ENCODE measurements around the gene TTLL5. TPM values are rescaled to one million over a fixed set of nuclear protein-coding genes. Genes with fewer than 3 reads are reported as not detected.

Gene TTLL5
- total RNA-seq, 3 donors from 2014 or later (not counting 1 experiment from before 2014, with no cell fraction given), result 27.1 to 34.3 (median 32.5) TPM

DNA sequence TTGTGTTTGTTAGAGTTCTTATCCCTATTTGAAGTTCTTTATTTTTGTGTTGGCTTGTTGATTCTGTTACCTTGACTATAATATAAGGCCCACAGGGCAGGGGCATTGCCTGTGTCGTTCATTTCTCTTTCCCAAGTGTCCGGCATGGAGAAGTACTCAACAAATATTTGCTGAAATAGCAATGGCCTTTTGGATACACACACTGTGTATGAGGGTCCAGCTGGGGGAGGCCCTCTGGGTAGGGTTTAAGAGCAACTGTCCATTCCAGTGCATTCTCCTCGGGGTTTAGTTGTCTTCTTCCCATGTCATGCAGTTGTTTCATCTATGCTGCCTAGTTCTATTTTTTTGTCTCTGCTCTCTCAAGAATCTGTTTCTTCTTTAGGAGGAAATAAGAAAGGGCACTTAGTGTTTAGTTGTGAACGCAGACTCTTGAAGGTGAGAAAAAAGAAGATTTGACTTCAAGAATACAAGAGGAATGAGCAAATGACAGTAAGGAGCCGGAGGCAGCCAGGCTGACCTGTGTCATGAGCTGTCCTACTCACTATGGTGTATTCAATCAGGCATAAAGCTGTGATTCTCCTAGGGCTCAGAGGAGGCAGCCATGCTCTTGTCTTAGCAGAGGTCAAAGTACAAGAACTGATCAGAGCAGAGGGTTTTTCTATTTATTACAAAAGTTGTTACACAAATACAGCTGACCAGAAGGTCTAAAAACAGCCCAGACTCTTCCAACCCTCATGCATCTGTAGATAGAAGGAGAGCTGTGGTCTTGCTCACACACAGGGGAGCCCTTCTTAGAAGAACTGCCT, 10.6 kb upstream of the TTLL5 start:
- intact Hi-C loops (cut with micrococcal nuclease), result no loop called here
- Mint-ChIP-seq H3K27me3 (ENCODE audit: low read depth in 2 of 2) (no peaks in the 10 kb centered on the region), H3K4me1 (no peaks in the 10 kb centered on the region), H3K9me3 (no peaks in the 10 kb centered on the region), H3K36me3 (peaks cover 29% of the 10 kb centered on the region), H3K4me3 (no peak overlapping the region), H3K27ac (no peak overlapping the region)
- no peaks in the 10 kb centered on the region for H3K9me3 ChIP-seq (ENCODE audit: control insufficient read depth, insufficient read depth, low read length)
- no peaks in the 10 kb centered on the region for H3K4me1 ChIP-seq (ENCODE audit: control insufficient read depth, insufficient read depth, low read length)
- H3K36me3 ChIP-seq (ENCODE audit: control insufficient read depth, insufficient read depth, low read length), result peaks cover 51% of the 10 kb centered on the region
- TF ChIP-seq, protein P1, sequence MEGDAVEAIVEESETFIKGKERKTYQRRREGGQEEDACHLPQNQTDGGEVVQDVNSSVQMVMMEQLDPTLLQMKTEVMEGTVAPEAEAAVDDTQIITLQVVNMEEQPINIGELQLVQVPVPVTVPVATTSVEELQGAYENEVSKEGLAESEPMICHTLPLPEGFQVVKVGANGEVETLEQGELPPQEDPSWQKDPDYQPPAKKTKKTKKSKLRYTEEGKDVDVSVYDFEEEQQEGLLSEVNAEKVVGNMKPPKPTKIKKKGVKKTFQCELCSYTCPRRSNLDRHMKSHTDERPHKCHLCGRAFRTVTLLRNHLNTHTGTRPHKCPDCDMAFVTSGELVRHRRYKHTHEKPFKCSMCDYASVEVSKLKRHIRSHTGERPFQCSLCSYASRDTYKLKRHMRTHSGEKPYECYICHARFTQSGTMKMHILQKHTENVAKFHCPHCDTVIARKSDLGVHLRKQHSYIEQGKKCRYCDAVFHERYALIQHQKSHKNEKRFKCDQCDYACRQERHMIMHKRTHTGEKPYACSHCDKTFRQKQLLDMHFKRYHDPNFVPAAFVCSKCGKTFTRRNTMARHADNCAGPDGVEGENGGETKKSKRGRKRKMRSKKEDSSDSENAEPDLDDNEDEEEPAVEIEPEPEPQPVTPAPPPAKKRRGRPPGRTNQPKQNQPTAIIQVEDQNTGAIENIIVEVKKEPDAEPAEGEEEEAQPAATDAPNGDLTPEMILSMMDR (IDR thresholded peaks at IDR 0.05), result no peak
- H3K27me3 ChIP-seq (ENCODE audit: control insufficient read depth, insufficient read depth, low read length), result no peaks in the 10 kb centered on the region
- H3K27ac ChIP-seq (ENCODE audit: low read length), result no peak overlapping the region
- ATAC-seq (no peak), DNase-seq (no peak)
- H3K4me3 ChIP-seq (ENCODE audit: low read length), result no peak overlapping the region
- WGBS (ENCODE audit: insufficient coverage), result 95% methylated on average over 5 of the region's 5 CpGs

DNA sequence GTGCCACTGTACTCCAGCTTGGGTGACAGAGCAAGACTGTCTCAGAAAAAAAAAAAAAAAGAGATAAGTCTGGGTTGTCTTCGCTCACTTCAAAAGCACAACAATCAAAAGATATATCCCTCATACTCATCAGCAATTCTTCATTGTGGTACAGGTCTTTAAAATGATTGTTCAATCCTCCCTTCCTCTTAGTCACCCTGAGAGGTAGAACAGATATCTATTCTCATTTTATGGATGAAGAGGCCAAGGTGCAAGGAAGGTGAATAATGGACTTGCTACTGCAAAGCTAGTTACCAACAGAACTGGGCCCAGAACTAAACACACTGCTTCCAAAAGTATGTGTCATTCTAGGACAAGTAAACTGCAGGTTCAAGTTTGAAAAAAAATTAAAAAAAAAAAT, 7.5 kb upstream of the TTLL5 start:
- Mint-ChIP-seq H3K36me3 (peaks cover 22% of the 10 kb centered on the region), H3K27me3 (ENCODE audit: low read depth in 2 of 2) (no peaks in the 10 kb centered on the region), H3K4me1 (peaks cover 2% of the 10 kb centered on the region in 2 donors), H3K27ac (no peak overlapping the region), H3K4me3 (no peak overlapping the region), H3K9me3 (no peaks in the 10 kb centered on the region)
- DNase-seq, result no peak
- Histone ChIP-seq H3K9me3 (ENCODE audit: control insufficient read depth, insufficient read depth, low read length) (no peaks in the 10 kb centered on the region), H3K27ac (ENCODE audit: low read length) (no peak overlapping the region), H3K27me3 (ENCODE audit: control insufficient read depth, insufficient read depth, low read length) (no peaks in the 10 kb centered on the region), H3K4me3 (ENCODE audit: low read length) (no peak overlapping the region), H3K36me3 (ENCODE audit: control insufficient read depth, insufficient read depth, low read length) (peaks cover 57% of the 10 kb centered on the region), H3K4me1 (ENCODE audit: control insufficient read depth, insufficient read depth, low read length) (no peaks in the 10 kb centered on the region)
- TF ChIP-seq, protein P1 (IDR thresholded peaks at IDR 0.05), result no peak
- intact Hi-C loops (cut with micrococcal nuclease), result no loop called here
- ATAC-seq, result no peak
- no CpG with 5 or more reads among the region's 1 CpG for WGBS (ENCODE audit: insufficient coverage)

DNA sequence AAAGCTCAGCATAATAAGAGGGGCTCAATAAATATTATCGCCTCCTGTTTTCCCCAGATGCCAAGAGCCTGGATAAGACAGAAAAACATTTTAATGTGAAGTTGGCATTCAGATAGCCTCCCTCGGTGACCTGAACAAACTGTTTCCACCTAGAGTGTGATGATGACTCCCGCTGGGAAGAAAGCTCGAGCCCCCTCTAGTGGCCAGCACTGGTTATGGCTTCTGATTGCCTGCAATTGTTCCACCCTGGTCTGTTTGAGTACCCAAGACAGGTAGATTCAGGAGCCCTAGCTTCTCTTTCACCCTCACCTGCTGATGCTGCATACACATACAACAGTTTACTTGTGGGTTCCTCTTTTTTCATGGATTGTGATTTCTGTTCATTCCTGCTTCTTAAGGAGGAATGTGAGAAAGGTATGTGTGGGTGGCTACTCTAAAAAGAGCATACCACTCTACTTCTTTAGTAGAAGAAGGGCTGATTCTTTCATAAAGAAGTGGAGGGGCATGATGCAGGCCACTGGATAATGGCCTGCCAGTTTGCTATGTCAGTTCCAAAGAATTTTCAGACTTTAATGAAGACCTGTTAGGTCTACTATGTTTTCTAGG, 6.8 kb upstream of the TTLL5 start:
- H3K27me3 Mint-ChIP-seq (ENCODE audit: low read depth in 2 of 2), result no peaks in the 10 kb centered on the region
- Histone ChIP-seq H3K9me3 (ENCODE audit: control insufficient read depth, insufficient read depth, low read length) (no peaks in the 10 kb centered on the region), H3K4me3 (ENCODE audit: low read length) (no peak overlapping the region), H3K27me3 (ENCODE audit: control insufficient read depth, insufficient read depth, low read length) (no peaks in the 10 kb centered on the region), H3K4me1 (ENCODE audit: control insufficient read depth, insufficient read depth, low read length) (no peaks in the 10 kb centered on the region), H3K36me3 (ENCODE audit: control insufficient read depth, insufficient read depth, low read length) (peaks cover 52% of the 10 kb centered on the region), H3K27ac (ENCODE audit: low read length) (no peak overlapping the region)
- TF ChIP-seq, protein P1 (IDR thresholded peaks at IDR 0.05), result peak; percentile 95
- H3K9me3 Mint-ChIP-seq, result no peaks in the 10 kb centered on the region
- peaks cover 6 to 7% of the 10 kb centered on the region in 2 donors for H3K4me1 Mint-ChIP-seq
- intact Hi-C loops (cut with micrococcal nuclease), result loop anchor here (1.0 kb wide), 2 partner anchors 77 to 522 kb away; no protein-coding TSS in a partner anchor
- WGBS (ENCODE audit: insufficient coverage), result 15% methylated on average over 4 of the region's 4 CpGs
- peak; percentile 91 to 98 (median 96) for ATAC-seq
- peak overlapping the region in 1 of 2 donors; percentile 72 for H3K27ac Mint-ChIP-seq
- peaks cover 22% of the 10 kb centered on the region for H3K36me3 Mint-ChIP-seq
- no peak overlapping the region for H3K4me3 Mint-ChIP-seq
- DNase-seq, result peak; percentile 72 to 87

Measured in natural killer cell (primary cell).